WTC11 (cell line): ENCODE data around the gene DNM1. TPM values are rescaled to one million over a fixed set of nuclear protein-coding genes. Genes with fewer than 3 reads are reported as not detected.
A peak's percentile ranks its signal among the peaks of the same experiment; 100 is the strongest.

ENCODE experiments used
- ATAC-seq: fragments of 200-7000 bp; cut with Tn5 transposase; 2 replicates; pipeline ENCODE4 v1.10.0; 2021; ENCODE audit warnings: mild to moderate bottlenecking, moderate library complexity
- CTCF ChIA-PET: fragments of 300-600 bp; sonication (Branson Sonifier 250); formaldehyde crosslinking; loops from one replicate; lab custom pipeline; 2021; ENCODE audit warnings: antibody characterized with exemption; lab: Charles Lee
- POLR2A ChIA-PET: fragments of 350-600 bp; sonication (Branson Sonifier 250); formaldehyde crosslinking; loops from one replicate; lab custom pipeline; 2021; ENCODE audit warnings: antibody characterized with exemption; lab: Charles Lee
- DNase-seq: peaks from one replicate; pipeline ENCODE4 v3.0.0; 2021; ENCODE audit warnings: low spot score
- H3K27ac Mint-ChIP-seq: 2 replicates; pipeline ENCODE4 v1.8.0; 2021; ENCODE audit warnings: mixed read lengths
- H3K27me3 Mint-ChIP-seq: 2 replicates; pipeline ENCODE4 v1.8.0; 2021; ENCODE audit warnings: low read depth, mild to moderate bottlenecking, moderate library complexity, mixed read lengths
- H3K36me3 Mint-ChIP-seq: 2 replicates; pipeline ENCODE4 v1.8.0; 2021; ENCODE audit warnings: mixed read lengths
- H3K4me1 Mint-ChIP-seq: 2 replicates; pipeline ENCODE4 v1.8.0; 2022; ENCODE audit warnings: mixed read lengths
- H3K4me3 Mint-ChIP-seq: 2 replicates; pipeline ENCODE4 v1.8.0; 2021; ENCODE audit warnings: mild to moderate bottlenecking, moderate library complexity, mixed read lengths
- H3K9me3 Mint-ChIP-seq: 2 replicates; pipeline ENCODE4 v1.8.0; 2021; ENCODE audit warnings: mixed read lengths
- CDX4 ChIP-seq: fragments of 250-450 bp; sonication (Bioruptor Pico); IDR thresholded peaks from 2 replicates; pipeline ENCODE4 v1.9.0; 2021; ENCODE audit warnings: moderate library complexity, mild to moderate bottlenecking, inconsistent platforms, borderline replicate concordance
- EMX1 ChIP-seq: fragments of 250-450 bp; sonication (Bioruptor Pico); IDR thresholded peaks from 2 replicates; pipeline ENCODE4 v1.8.0; 2021; ENCODE audit warnings: mild to moderate bottlenecking
- GRHL2 ChIP-seq: fragments of 250-450 bp; sonication (Bioruptor Pico); IDR thresholded peaks from 2 replicates; pipeline ENCODE4 v1.8.0; 2022; ENCODE audit warnings: mild to moderate bottlenecking, moderate library complexity; ENCODE audit not compliant: insufficient replicate concordance, severe bottlenecking
- MXD4 ChIP-seq: fragments of 250-450 bp; sonication (Bioruptor Pico); IDR thresholded peaks from 2 replicates; pipeline ENCODE4 v1.8.0; 2021; ENCODE audit warnings: mild to moderate bottlenecking, moderate library complexity, borderline replicate concordance
- NFE2L1 ChIP-seq: sonication (generic); formaldehyde crosslinking; IDR thresholded peaks from 2 replicates; pipeline ENCODE4 v1.8.1; 2023; ENCODE audit warnings: missing genetic modification reagents
- NR1H2 ChIP-seq: sonication (generic); formaldehyde crosslinking; IDR thresholded peaks from 2 replicates; pipeline ENCODE4 v1.9.0; 2021; ENCODE audit warnings: mild to moderate bottlenecking, moderate library complexity, missing genetic modification reagents
- NR2C2 ChIP-seq: sonication (generic); formaldehyde crosslinking; IDR thresholded peaks from 2 replicates; pipeline ENCODE4 v1.8.0; 2022; ENCODE audit warnings: mild to moderate bottlenecking, missing genetic modification reagents
- RORB ChIP-seq: fragments of 250-450 bp; sonication (Bioruptor Pico); IDR thresholded peaks from 2 replicates; pipeline ENCODE4 v1.9.0; 2021; ENCODE audit warnings: mild to moderate bottlenecking
- SOX15 ChIP-seq: fragments of 250-450 bp; sonication (Bioruptor Pico); IDR thresholded peaks from 2 replicates; pipeline ENCODE4 v1.9.0; 2021; ENCODE audit warnings: mild to moderate bottlenecking
- TEAD4 ChIP-seq: sonication (generic); formaldehyde crosslinking; IDR thresholded peaks from 2 replicates; pipeline ENCODE4 v1.8.0; 2022; ENCODE audit warnings: mild to moderate bottlenecking, missing genetic modification reagents
- ZNF121 ChIP-seq: sonication (generic); formaldehyde crosslinking; IDR thresholded peaks from 2 replicates; pipeline ENCODE4 v1.8.0; 2023; ENCODE audit warnings: missing genetic modification reagents
- ZNF138 ChIP-seq: sonication (generic); formaldehyde crosslinking; conservative IDR thresholded peaks from 2 replicates; pipeline ENCODE4 v1.8.1; 2022; ENCODE audit warnings: mild to moderate bottlenecking, moderate library complexity, missing genetic modification reagents
- ZNF263 ChIP-seq: sonication (generic); formaldehyde crosslinking; IDR thresholded peaks from 2 replicates; pipeline ENCODE4 v1.8.1; 2022; ENCODE audit warnings: low read depth, mild to moderate bottlenecking, moderate library complexity, missing genetic modification reagents
- total RNA-seq: library from RNA; stranded (reverse); gene quantifications from 3 replicates; pipeline ENCODE4 v1.2.3, GENCODE V29; 2021
- TF ChIP-seq, protein P1 (sequence below): fragments of 250-450 bp; sonication (Bioruptor Pico); IDR thresholded peaks from 2 replicates; pipeline ENCODE4 v1.9.0; 2021; ENCODE audit warnings: mild to moderate bottlenecking
- TF ChIP-seq, protein P2 (sequence below): sonication (generic); formaldehyde crosslinking; IDR thresholded peaks from 2 replicates; pipeline ENCODE4 v1.8.0; 2022; ENCODE audit warnings: mild to moderate bottlenecking, missing genetic modification reagents
- TF ChIP-seq, protein P3 (sequence below): sonication (generic); formaldehyde crosslinking; IDR thresholded peaks from 2 replicates; pipeline ENCODE4 v1.8.0; 2023; ENCODE audit warnings: missing genetic modification reagents, mild to moderate bottlenecking, borderline replicate concordance
- TF ChIP-seq, protein P4 (sequence below): sonication (generic); formaldehyde crosslinking; IDR thresholded peaks from 2 replicates; pipeline ENCODE4 v1.8.1; 2023; ENCODE audit warnings: mild to moderate bottlenecking, moderate library complexity, missing genetic modification reagents

Gene DNM1
- total RNA-seq, 1 experiment from 2014 or later = 79.0 TPM

GRCh38 chr9:128231638-128232527 lies 28.7 kb downstream of the DNM1 start (continued):
- TF ChIP-seq, protein P1, sequence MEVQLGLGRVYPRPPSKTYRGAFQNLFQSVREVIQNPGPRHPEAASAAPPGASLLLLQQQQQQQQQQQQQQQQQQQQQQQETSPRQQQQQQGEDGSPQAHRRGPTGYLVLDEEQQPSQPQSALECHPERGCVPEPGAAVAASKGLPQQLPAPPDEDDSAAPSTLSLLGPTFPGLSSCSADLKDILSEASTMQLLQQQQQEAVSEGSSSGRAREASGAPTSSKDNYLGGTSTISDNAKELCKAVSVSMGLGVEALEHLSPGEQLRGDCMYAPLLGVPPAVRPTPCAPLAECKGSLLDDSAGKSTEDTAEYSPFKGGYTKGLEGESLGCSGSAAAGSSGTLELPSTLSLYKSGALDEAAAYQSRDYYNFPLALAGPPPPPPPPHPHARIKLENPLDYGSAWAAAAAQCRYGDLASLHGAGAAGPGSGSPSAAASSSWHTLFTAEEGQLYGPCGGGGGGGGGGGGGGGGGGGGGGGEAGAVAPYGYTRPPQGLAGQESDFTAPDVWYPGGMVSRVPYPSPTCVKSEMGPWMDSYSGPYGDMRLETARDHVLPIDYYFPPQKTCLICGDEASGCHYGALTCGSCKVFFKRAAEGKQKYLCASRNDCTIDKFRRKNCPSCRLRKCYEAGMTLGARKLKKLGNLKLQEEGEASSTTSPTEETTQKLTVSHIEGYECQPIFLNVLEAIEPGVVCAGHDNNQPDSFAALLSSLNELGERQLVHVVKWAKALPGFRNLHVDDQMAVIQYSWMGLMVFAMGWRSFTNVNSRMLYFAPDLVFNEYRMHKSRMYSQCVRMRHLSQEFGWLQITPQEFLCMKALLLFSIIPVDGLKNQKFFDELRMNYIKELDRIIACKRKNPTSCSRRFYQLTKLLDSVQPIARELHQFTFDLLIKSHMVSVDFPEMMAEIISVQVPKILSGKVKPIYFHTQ (CRISPR knock-in tag) = no peak
- no peak for TF ChIP-seq CDX4 (CRISPR knock-in tag)
- TF ChIP-seq, protein P2, sequence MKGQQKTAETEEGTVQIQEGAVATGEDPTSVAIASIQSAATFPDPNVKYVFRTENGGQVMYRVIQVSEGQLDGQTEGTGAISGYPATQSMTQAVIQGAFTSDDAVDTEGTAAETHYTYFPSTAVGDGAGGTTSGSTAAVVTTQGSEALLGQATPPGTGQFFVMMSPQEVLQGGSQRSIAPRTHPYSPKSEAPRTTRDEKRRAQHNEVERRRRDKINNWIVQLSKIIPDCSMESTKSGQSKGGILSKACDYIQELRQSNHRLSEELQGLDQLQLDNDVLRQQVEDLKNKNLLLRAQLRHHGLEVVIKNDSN (CRISPR knock-in tag) = no peak

DNA sequence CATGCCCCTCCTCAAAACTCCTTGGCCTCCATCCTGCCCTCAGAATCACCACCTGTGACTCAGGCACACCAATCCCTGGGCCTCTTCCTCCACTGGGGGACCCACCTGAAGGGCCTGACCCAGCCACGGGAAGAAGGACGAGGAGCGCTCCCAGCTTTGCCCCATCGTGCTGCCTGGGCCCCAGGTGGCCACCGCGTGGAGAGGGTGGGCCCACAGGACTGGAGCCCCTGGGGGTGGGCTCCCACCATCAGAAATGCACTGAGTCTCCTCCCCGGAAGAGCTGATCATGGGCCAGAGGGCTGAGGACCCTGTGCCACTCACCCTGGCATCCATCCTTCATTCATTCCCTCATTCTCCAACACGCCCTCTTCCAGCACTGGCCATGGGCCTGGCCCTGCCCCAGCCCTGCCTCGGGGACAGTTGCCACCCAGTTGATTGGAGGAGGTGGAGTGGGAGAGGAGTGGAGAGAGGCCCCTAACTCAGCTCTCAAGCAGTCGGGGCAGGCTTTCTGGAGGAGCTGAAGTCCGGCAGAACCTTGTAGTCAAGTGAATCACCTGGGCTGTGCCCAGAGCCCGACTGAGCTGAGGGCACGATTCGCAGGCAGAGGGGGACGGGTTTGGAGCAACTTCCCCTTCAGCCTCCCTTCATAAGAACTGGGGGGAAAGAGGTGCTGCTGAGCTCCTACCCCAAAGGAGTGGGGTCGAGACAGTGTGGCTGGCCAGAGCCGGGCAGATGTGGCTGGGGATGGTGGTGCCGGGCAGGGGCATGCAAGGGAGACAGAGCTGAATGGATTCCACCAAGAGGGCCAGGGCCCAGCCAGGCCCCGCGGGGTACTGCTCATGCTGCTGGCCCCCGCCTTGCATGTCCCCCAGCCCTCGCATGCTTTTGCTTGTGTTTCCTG lies 29.6 kb downstream of the DNM1 start:
- Mint-ChIP-seq H3K36me3 (peaks cover 7% of the 10 kb centered on the region; the same call in 1 of the 2 replicates), H3K4me3 (no peak overlapping the region), H3K27ac (no peak overlapping the region), H3K4me1 (0 out of 2 replicates have a peak, but pooled peaks cover 4% of the 10 kb centered on the region), H3K9me3 (no peaks in the 10 kb centered on the region)
- DNase-seq (no peak), ATAC-seq (peak; percentile 39)
- ChIA-PET POLR2A (interaction anchor here (0.9 to 2.0 kb wide), 2 partner anchors 14 to 17 kb away, joined by 3 to 7 read pairs; no protein-coding TSS in a partner anchor), CTCF (interaction anchor here (0.8 to 2.0 kb wide), 3 partner anchors 17 to 115 kb away, joined by 3 to 6 read pairs (median 5); no protein-coding TSS in a partner anchor)
- TF ChIP-seq NR1H2 (no peak), TEAD4 (CRISPR knock-in tag) (no peak)
- TF ChIP-seq, protein P3, sequence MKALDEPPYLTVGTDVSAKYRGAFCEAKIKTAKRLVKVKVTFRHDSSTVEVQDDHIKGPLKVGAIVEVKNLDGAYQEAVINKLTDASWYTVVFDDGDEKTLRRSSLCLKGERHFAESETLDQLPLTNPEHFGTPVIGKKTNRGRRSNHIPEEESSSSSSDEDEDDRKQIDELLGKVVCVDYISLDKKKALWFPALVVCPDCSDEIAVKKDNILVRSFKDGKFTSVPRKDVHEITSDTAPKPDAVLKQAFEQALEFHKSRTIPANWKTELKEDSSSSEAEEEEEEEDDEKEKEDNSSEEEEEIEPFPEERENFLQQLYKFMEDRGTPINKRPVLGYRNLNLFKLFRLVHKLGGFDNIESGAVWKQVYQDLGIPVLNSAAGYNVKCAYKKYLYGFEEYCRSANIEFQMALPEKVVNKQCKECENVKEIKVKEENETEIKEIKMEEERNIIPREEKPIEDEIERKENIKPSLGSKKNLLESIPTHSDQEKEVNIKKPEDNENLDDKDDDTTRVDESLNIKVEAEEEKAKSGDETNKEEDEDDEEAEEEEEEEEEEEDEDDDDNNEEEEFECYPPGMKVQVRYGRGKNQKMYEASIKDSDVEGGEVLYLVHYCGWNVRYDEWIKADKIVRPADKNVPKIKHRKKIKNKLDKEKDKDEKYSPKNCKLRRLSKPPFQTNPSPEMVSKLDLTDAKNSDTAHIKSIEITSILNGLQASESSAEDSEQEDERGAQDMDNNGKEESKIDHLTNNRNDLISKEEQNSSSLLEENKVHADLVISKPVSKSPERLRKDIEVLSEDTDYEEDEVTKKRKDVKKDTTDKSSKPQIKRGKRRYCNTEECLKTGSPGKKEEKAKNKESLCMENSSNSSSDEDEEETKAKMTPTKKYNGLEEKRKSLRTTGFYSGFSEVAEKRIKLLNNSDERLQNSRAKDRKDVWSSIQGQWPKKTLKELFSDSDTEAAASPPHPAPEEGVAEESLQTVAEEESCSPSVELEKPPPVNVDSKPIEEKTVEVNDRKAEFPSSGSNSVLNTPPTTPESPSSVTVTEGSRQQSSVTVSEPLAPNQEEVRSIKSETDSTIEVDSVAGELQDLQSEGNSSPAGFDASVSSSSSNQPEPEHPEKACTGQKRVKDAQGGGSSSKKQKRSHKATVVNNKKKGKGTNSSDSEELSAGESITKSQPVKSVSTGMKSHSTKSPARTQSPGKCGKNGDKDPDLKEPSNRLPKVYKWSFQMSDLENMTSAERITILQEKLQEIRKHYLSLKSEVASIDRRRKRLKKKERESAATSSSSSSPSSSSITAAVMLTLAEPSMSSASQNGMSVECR (CRISPR knock-in tag) = no peak
- TF ChIP-seq, all 79 proteins: peak for 0
- H3K27me3 Mint-ChIP-seq = peaks cover 4% of the 10 kb centered on the region

- ChIA-PET CTCF (interaction anchor here (2.0 kb wide), 1 partner anchor 21 kb away, joined by 6 read pairs; no protein-coding TSS in a partner anchor), POLR2A (interaction anchor here (2.0 kb wide), 1 partner anchor 16 kb away, joined by 7 read pairs; no protein-coding TSS in a partner anchor)
- ATAC-seq = peak; percentile 11
- DNase-seq = no peak
- Mint-ChIP-seq H3K27ac (no peak overlapping the region), H3K9me3 (no peaks in the 10 kb centered on the region), H3K4me3 (no peak overlapping the region), H3K27me3 (peaks cover 4% of the 10 kb centered on the region), H3K4me1 (0 out of 2 replicates have a peak, but pooled peaks cover 4% of the 10 kb centered on the region), H3K36me3 (peaks cover 8% of the 10 kb centered on the region)
- TF ChIP-seq GRHL2 (CRISPR knock-in tag) (no peak), RORB (CRISPR knock-in tag) (no peak), TEAD4 (CRISPR knock-in tag) (no peak), ZNF121 (CRISPR knock-in tag) (no peak), NFE2L1 (no peak), NR2C2 (no peak), ZNF263 (no peak), SOX15 (CRISPR knock-in tag) (no peak), ZNF138 (no peak), EMX1 (no peak), MXD4 (no peak)
- TF ChIP-seq, protein P4, sequence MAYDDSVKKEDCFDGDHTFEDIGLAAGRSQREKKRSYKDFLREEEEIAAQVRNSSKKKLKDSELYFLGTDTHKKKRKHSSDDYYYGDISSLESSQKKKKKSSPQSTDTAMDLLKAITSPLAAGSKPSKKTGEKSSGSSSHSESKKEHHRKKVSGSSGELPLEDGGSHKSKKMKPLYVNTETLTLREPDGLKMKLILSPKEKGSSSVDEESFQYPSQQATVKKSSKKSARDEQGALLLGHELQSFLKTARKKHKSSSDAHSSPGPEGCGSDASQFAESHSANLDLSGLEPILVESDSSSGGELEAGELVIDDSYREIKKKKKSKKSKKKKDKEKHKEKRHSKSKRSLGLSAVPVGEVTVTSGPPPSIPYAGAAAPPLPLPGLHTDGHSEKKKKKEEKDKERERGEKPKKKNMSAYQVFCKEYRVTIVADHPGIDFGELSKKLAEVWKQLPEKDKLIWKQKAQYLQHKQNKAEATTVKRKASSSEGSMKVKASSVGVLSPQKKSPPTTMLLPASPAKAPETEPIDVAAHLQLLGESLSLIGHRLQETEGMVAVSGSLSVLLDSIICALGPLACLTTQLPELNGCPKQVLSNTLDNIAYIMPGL (CRISPR knock-in tag) = no peak
These were observed 30.7 kb downstream of the DNM1 start for GRCh38 chr9:128233817-128234406.
